NB4 (cell line): ENCODE data around the gene RFX8.

ENCODE experiments used
- CTCF ChIP-seq: IDR thresholded peaks from one replicate; pipeline ENCODE4 v1.5.1; 2012; ENCODE audit warnings: low read depth, low read length
- MAX ChIP-seq: IDR thresholded peaks from 2 replicates; pipeline ENCODE4 v1.6.1; 2011; ENCODE audit warnings: low read depth, low read length

GRCh38 chr2:101375653-101376052 is 99.3 kb downstream of the RFX8 start:
- TF ChIP-seq CTCF (no peak), MAX (no peak)
